DOHH2 (cell line): Measurements from ENCODE around the gene H2AZ2.
"Not testable (repeated sequence)": the region's sequence is repeated elsewhere in the genome, so short reads cannot be mapped to it uniquely, and the experiment has no call there.

Experiments used
- H3F3A ChIP-seq: fragments of 200-600 bp; sonication (generic), shearing (Covaris generic); 2 replicates; pipeline ENCODE4 v1.6.0; 2016; ENCODE audit warnings: antibody characterized with exemption, mild to moderate bottlenecking; ENCODE audit not compliant: control insufficient read depth, insufficient read depth
- H3K27ac ChIP-seq: fragments of 200-600 bp; sonication (generic); 2 replicates; pipeline ENCODE4 v1.5.1; 2014; ENCODE audit warnings: low read depth, mild to moderate bottlenecking, low read length, moderate library complexity
- H3K27me3 ChIP-seq: fragments of 200-600 bp; sonication (generic); 2 replicates; pipeline ENCODE4 v1.6.1; 2014; ENCODE audit warnings: mild to moderate bottlenecking, low read length, mixed read lengths; ENCODE audit not compliant: control insufficient read depth
- H3K36me3 ChIP-seq: fragments of 200-600 bp; sonication (generic); 2 replicates; pipeline ENCODE4 v1.6.1; 2014; ENCODE audit warnings: mild to moderate bottlenecking, low read length, moderate library complexity, mixed read lengths; ENCODE audit not compliant: control insufficient read depth
- H3K4me1 ChIP-seq: fragments of 200-600 bp; sonication (generic); 2 replicates; pipeline ENCODE4 v1.6.1; 2014; ENCODE audit warnings: mild to moderate bottlenecking, low read length, mixed read lengths; ENCODE audit not compliant: control insufficient read depth
- H3K4me2 ChIP-seq: fragments of 200-600 bp; sonication (generic); 2 replicates; pipeline ENCODE4 v1.6.0; 2014; ENCODE audit warnings: mild to moderate bottlenecking, low read length, moderate library complexity
- H3K4me3 ChIP-seq: fragments of 200-600 bp; sonication (generic); 2 replicates; pipeline ENCODE4 v1.5.1; 2014; ENCODE audit warnings: mild to moderate bottlenecking, low read length, mixed read lengths
- H3K79me2 ChIP-seq: fragments of 200-600 bp; sonication (generic); 2 replicates; pipeline ENCODE4 v1.6.1; 2014; ENCODE audit warnings: mild to moderate bottlenecking, low read length, mixed read lengths; ENCODE audit not compliant: control insufficient read depth
- H3K9me2 ChIP-seq: fragments of 200-600 bp; sonication (generic); replicated peaks from 2 replicates; pipeline ENCODE4 v1.6.1; 2014; ENCODE audit warnings: mild to moderate bottlenecking, low read length, mixed read lengths; ENCODE audit not compliant: control insufficient read depth
- H3K9me3 ChIP-seq: fragments of 200-600 bp; sonication (generic); 2 replicates; pipeline ENCODE4 v1.6.1; 2014; ENCODE audit warnings: antibody characterized with exemption, low read length, mixed read lengths; ENCODE audit not compliant: control insufficient read depth, insufficient read depth
- H4K20me1 ChIP-seq: fragments of 200-600 bp; sonication (generic); 2 replicates; pipeline ENCODE4 v1.6.0; 2014; ENCODE audit warnings: low read depth, mild to moderate bottlenecking, antibody characterized with exemption, low read length, moderate library complexity; ENCODE audit not compliant: control insufficient read depth, insufficient read depth
- EZH2phosphoT487 ChIP-seq: fragments of 200-600 bp; sonication (generic); IDR thresholded peaks from 2 replicates; pipeline ENCODE4 v1.6.1; 2017; ENCODE audit warnings: borderline replicate concordance, mild to moderate bottlenecking, antibody characterized with exemption, low read length, moderate library complexity, mixed read lengths
- TF ChIP-seq, protein P1 (sequence below): fragments of 200-600 bp; sonication (generic); IDR thresholded peaks from one replicate; pipeline ENCODE4 v1.5.1; 2014; ENCODE audit warnings: antibody characterized with exemption, mild to moderate bottlenecking, low read depth, low read length; ENCODE audit not compliant: poor library complexity, severe bottlenecking

The H2AZ2 gene

DNA sequence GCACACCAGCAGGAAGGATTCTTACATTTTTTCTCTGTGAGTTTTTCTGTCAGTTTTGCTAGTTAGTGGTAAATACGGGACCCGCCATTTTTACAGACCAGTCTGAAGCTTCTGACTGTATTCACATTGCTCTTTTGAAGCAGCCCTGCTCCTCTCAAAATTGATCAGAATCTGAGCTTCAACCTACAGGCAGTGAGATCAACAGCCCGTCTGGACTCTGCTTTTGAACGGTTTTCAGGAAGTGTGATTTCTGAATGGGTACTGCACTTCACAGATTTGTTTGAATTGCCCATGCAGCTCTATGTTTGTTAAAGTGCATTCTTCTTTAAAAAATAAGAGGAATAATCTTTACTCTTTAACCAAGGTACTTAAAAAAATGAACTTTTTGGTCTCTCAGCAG lies 28.5 kb upstream of the H2AZ2 start:
- no peak overlapping the region for H3K4me2 ChIP-seq
- H3F3A ChIP-seq, result peaks cover 17% of the 10 kb centered on the region
- no peak overlapping the region for H3K4me3 ChIP-seq
- no peaks in the 10 kb centered on the region for H3K27me3 ChIP-seq
- peaks cover 17% of the 10 kb centered on the region for H4K20me1 ChIP-seq
- TF ChIP-seq EZH2phosphoT487, result no peak
- TF ChIP-seq, protein P1, sequence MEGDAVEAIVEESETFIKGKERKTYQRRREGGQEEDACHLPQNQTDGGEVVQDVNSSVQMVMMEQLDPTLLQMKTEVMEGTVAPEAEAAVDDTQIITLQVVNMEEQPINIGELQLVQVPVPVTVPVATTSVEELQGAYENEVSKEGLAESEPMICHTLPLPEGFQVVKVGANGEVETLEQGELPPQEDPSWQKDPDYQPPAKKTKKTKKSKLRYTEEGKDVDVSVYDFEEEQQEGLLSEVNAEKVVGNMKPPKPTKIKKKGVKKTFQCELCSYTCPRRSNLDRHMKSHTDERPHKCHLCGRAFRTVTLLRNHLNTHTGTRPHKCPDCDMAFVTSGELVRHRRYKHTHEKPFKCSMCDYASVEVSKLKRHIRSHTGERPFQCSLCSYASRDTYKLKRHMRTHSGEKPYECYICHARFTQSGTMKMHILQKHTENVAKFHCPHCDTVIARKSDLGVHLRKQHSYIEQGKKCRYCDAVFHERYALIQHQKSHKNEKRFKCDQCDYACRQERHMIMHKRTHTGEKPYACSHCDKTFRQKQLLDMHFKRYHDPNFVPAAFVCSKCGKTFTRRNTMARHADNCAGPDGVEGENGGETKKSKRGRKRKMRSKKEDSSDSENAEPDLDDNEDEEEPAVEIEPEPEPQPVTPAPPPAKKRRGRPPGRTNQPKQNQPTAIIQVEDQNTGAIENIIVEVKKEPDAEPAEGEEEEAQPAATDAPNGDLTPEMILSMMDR, result no peak
- peaks cover 46% of the 10 kb centered on the region for H3K79me2 ChIP-seq
- H3K9me3 ChIP-seq, result peaks cover 3% of the 10 kb centered on the region; the same call in 1 of the 2 replicates
- peaks cover 21% of the 10 kb centered on the region for H3K36me3 ChIP-seq
- H3K4me1 ChIP-seq, result peaks cover 18% of the 10 kb centered on the region
- H3K9me2 ChIP-seq, result no peaks in the 10 kb centered on the region
- no peak overlapping the region for H3K27ac ChIP-seq

DNA sequence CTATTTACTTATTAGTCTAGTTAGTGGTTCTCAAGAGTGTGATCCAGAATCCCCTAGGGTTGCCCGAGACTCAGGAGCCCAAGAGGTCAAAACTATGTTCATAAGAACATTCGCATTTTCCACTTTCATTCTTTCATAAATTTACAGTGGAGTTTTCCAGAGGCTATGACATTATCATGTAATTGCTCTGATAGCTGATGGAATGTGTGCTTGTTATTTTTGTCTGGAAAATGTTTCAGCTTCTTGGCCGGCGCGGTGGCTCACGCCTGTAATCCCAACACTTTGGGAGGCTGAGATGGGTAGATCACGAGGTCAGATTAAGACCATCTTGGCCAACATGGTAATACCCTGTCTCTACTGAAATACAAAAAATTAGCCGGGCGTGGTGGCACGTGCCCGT lies 27.4 kb upstream of the H2AZ2 start:
- H3K79me2 ChIP-seq, result peaks cover 35% of the 10 kb centered on the region
- no peak overlapping the region for H3K4me3 ChIP-seq
- no peaks in the 10 kb centered on the region for H3K9me2 ChIP-seq
- H3K27me3 ChIP-seq, result no peaks in the 10 kb centered on the region
- H3F3A ChIP-seq, result peaks cover 15% of the 10 kb centered on the region
- H3K9me3 ChIP-seq, result peaks cover 3% of the 10 kb centered on the region; the same call in 1 of the 2 replicates
- peaks cover 6% of the 10 kb centered on the region; the same call in 1 of the 2 replicates for H4K20me1 ChIP-seq
- H3K4me2 ChIP-seq, result no peak overlapping the region
- H3K4me1 ChIP-seq, result peaks cover 6% of the 10 kb centered on the region
- TF ChIP-seq, protein P1, result no peak
- no peak for TF ChIP-seq EZH2phosphoT487
- peaks cover 10% of the 10 kb centered on the region for H3K36me3 ChIP-seq
- no peak overlapping the region for H3K27ac ChIP-seq

DNA sequence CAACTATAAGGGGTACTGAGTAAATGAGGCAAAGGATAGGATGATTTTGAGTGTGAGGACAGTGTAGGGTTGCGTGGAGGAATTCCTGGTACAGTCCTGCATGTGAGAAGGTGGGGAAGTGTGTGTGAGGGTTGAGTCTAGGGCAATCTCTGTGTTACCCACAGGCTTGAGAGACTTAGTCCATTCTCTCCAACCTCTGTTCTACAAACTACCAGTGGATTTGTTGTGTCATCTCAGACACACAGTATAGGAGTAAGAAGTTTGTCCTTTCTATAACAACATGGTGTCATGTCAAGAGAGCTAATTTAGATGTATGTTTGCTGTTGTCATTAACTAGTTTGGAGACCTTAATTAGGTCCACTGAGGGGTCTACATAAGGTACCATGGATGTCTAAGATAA lies 24.9 kb upstream of the H2AZ2 start:
- H3K36me3 ChIP-seq, result no peaks in the 10 kb centered on the region

DNA sequence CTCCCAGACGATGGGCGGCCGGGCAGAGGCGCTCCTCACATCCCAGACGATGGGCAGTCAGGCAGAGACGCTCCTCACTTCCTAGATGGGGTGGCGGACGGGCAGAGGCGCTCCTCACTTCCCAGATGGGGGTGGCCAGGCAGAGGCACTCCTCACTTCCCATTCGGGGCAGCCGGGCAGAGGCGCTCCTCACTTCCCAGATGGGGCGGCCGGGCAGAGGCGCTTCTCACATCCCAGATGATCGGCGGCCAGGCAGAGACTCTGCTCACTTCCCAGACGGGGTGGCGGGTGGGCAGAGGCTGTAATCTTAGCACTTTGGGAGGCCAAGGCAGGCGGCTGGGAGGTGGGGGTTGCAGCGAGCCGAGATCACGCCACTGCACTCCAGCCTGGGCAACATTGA lies 24.0 kb upstream of the H2AZ2 start:
- not testable (repeated sequence) for H3K36me3 ChIP-seq, H3K27me3 ChIP-seq, H3K79me2 ChIP-seq, H3K9me2 ChIP-seq, H3K4me2 ChIP-seq, H3K4me1 ChIP-seq, H4K20me1 ChIP-seq, H3K9me3 ChIP-seq, H3K4me3 ChIP-seq, H3K27ac ChIP-seq
- peaks cover 13% of the 10 kb centered on the region for H3F3A ChIP-seq

More for the DNA sequence above, 24.9 kb upstream of the H2AZ2 start:
- H3K4me2 ChIP-seq, result no peak overlapping the region
- H3F3A ChIP-seq, result peaks cover 15% of the 10 kb centered on the region
- H4K20me1 ChIP-seq, result no peaks in the 10 kb centered on the region
- H3K9me3 ChIP-seq, result peaks cover 6% of the 10 kb centered on the region; the same call in 1 of the 2 replicates
- H3K4me3 ChIP-seq, result no peak overlapping the region
- H3K27ac ChIP-seq, result no peak overlapping the region
- H3K79me2 ChIP-seq, result peaks cover 11% of the 10 kb centered on the region
- TF ChIP-seq EZH2phosphoT487, result no peak
- TF ChIP-seq, protein P1, result no peak
- no peaks in the 10 kb centered on the region for H3K27me3 ChIP-seq
- H3K4me1 ChIP-seq, result no peaks in the 10 kb centered on the region
- H3K9me2 ChIP-seq, result no peaks in the 10 kb centered on the region

DNA sequence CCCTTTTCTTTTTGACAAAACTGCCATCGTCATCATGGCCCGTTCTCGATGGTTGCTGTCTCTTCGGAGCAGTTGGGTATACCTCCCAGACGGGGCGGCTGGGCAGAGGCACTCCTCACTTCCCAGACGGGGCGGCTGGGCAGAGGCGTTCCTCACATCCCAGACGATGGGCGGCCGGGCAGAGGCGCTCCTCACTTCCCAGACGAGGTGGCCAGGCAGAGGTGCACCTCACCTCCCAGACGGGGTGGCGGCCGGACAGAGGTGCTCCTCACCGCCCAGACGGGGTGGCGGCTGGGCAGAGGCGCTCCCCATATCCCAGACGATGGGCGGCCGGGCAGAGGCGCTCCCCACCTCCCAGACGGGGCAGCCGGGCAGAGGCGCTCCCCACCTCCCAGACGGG lies 22.9 kb upstream of the H2AZ2 start:
- H3F3A ChIP-seq, H3K4me1 ChIP-seq, H3K27me3 ChIP-seq, H3K4me2 ChIP-seq, H3K36me3 ChIP-seq, H3K9me3 ChIP-seq, H3K4me3 ChIP-seq, H3K9me2 ChIP-seq, H3K27ac ChIP-seq, H4K20me1 ChIP-seq, H3K79me2 ChIP-seq: not testable (repeated sequence)

DNA sequence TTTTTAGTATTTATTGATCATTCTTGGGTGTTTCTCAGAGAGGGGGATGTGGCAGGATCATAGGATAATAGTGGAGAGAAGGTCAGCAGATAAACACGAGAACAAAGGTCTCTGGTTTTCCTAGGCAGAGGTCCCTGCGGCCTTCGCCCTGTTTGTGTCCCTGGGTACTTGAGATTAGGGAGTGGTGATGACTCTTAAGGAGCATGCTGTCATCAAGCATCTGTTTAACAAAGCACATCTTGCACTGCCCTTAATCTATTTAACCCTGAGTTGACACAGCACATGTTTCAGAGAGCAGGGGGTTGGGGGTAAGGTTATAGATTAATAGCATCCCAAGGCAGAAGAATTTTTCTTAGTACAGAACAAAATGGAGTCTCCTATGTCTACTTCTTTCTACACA lies 22.4 kb upstream of the H2AZ2 start:
- H3K36me3 ChIP-seq, H3F3A ChIP-seq, H4K20me1 ChIP-seq, H3K4me2 ChIP-seq, H3K4me3 ChIP-seq, H3K4me1 ChIP-seq, H3K27ac ChIP-seq, H3K27me3 ChIP-seq, H3K9me2 ChIP-seq, H3K79me2 ChIP-seq, H3K9me3 ChIP-seq: not testable (repeated sequence)
